Stimulated activated CD4-positive, alpha-beta T cell treated with anti-CD3 and anti-CD28 coated beads, TNF-alpha, amount 100 ng/mL, for 4 hours (primary cell): ENCODE results near the gene PLTP.
A peak's percentile ranks its signal among the peaks of the same experiment; 100 is the strongest.
"Not testable (repeated sequence)": the region's sequence is repeated elsewhere in the genome, so short reads cannot be mapped to it uniquely, and the experiment has no call there.

ENCODE experiments used
- DNase-seq, 3 experiments: peaks; one replicate each; pipeline ENCODE4 v3.0.0-alpha.2; 2020; ENCODE audit warnings: low read depth in 3 of 3

Gene PLTP

GRCh38 chr20:45920462-45921336, 8.7 kb upstream of the PLTP start:
- no peak for DNase-seq

- no peak for DNase-seq
Measured at GRCh38 chr20:45919542-45920399, 7.8 kb upstream of the PLTP start.

GRCh38 chr20:45918779-45919537, 7.0 kb upstream of the PLTP start:
- no peak for DNase-seq

GRCh38 chr20:45918182-45918737, 6.3 kb upstream of the PLTP start:
- DNase-seq = no peak

- DNase-seq = no peak
Measured at GRCh38 chr20:45917790-45918141, 5.8 kb upstream of the PLTP start.

- no peak for DNase-seq
Measured at GRCh38 chr20:45913116-45913515, 1.2 kb upstream of the PLTP start.

GRCh38 chr20:45912344-45912682, 358 bp upstream of the PLTP start:
- DNase-seq = no peak

GRCh38 chr20:45910670-45911485, 1.1 kb downstream of the PLTP start:
- DNase-seq = peak; percentile 80 to 85 (median 82)

- DNase-seq = no peak
Measured at GRCh38 chr20:45909817-45910669, 1.9 kb downstream of the PLTP start.

- no peak for DNase-seq
Measured at GRCh38 chr20:45909336-45909808, 2.6 kb downstream of the PLTP start.

- DNase-seq = no peak
Measured at GRCh38 chr20:45908084-45908483, 3.9 kb downstream of the PLTP start.

- no peak for DNase-seq
Measured at GRCh38 chr20:45907219-45907948, 4.6 kb downstream of the PLTP start.

- no peak for DNase-seq
Measured at GRCh38 chr20:45905505-45906079, 6.4 kb downstream of the PLTP start.

GRCh38 chr20:45904583-45905504, 7.1 kb downstream of the PLTP start:
- no peak for DNase-seq

- DNase-seq = no peak
Measured at GRCh38 chr20:45902199-45902701, 9.7 kb downstream of the PLTP start.

GRCh38 chr20:45901332-45901731, 10.6 kb downstream of the PLTP start:
- not testable (repeated sequence) for DNase-seq

GRCh38 chr20:45899046-45899835, 12.7 kb downstream of the PLTP start:
- no peak for DNase-seq
